Cerebellar nuclear complex (tissue), 1 donor: ENCODE measurements around the gene DMTF1.
"Not testable (repeated sequence)": the region's sequence is repeated elsewhere in the genome, so short reads cannot be mapped to it uniquely, and the experiment has no call there.

Experiments
- DNase-seq, 2 experiments: peaks; one replicate each; lab custom pipeline; 2025; lab: John Stamatoyannopoulos, UW

Gene DMTF1

GRCh38 chr7:87199700-87200450 lies 47.6 kb downstream of the DMTF1 start:
- no peak for DNase-seq

- DNase-seq, result no peak
Observed at GRCh38 chr7:87202208-87202607, 50.0 kb downstream of the DMTF1 start.

DNA sequence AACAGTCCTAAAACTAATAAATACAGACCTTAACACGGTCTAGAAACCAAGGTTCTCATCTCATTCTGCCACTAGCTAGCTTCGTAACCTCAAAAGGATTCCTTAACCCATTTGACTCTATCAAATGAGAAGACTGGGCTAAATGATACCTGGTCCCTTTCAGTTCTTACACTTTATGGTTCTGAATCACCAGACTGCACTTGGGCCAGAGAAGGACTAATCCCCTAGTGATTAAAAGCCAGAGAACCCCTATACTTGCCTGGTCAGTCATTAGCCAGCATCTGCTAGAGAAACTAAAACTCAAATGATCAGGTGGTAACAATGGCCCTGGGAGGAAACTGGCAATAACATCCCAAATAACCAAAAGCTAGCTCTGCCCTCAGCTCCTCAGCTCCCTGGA lies 50.5 kb downstream of the DMTF1 start:
- DNase-seq, result no peak

- not testable (repeated sequence) for DNase-seq
Observed at GRCh38 chr7:87203929-87204328, 51.7 kb downstream of the DMTF1 start.

DNA sequence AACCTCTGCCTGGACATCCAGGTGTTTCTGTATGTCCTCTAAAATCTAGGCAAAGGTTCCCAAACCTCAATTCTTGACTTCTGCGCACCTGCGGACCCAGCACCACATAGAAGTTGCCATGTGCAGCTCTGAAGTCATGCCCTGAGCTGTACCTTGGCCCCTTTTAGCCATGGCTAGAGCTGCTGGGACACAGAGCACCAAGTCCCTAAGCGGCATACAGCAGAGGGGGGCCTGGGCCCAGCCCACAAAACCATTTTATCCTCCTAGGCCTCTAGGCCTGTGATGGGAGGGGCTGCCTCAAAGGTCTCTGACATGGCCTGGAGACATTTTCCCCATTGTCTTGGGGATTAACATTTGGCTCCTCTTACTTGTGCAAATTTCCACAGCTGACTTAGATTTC lies 52.7 kb downstream of the DMTF1 start:
- DNase-seq, result no peak

DNA sequence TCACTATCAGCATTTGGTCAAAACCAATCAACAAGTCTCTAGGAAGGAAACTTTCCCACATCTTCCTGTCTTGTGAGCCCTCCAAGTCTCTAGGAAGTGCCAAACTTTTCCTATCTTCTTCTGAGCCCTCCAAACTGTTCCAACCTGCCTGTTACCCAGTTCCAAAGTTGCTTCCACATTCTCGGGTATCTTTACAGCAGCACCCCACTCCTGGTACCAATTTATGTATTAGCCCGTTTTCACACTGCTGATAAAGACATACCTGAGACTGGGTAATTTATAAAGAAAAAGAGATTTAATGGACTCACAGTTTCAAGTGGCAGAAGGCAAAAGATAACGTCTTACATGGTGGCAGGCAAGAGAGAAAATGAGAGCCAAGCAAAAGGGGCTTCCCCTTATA lies 53.4 kb downstream of the DMTF1 start:
- DNase-seq, result not testable (repeated sequence)

DNA sequence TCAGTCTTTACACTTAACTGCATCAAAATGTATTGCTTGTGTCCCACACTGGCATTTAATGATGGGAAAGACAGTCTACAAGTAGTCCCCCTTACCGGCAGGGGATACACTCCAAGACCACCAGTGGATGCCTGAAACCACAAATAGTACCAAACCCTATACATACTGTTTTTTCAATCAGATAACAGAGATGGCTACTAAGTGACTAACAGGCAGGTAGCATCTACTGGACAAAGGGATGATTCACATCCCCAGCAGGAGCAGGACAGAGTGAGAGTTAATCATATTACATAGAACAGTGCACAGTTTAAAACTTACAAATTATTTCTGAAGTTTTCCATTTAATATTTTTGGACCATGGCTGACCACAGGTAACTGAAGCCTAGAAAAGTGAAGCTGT lies 54.1 kb downstream of the DMTF1 start:
- DNase-seq, result no peak

- DNase-seq, result no peak
Observed at GRCh38 chr7:87209295-87209924, 57.2 kb downstream of the DMTF1 start.

- no peak for DNase-seq
Observed at GRCh38 chr7:87210506-87210905, 58.3 kb downstream of the DMTF1 start.

DNA sequence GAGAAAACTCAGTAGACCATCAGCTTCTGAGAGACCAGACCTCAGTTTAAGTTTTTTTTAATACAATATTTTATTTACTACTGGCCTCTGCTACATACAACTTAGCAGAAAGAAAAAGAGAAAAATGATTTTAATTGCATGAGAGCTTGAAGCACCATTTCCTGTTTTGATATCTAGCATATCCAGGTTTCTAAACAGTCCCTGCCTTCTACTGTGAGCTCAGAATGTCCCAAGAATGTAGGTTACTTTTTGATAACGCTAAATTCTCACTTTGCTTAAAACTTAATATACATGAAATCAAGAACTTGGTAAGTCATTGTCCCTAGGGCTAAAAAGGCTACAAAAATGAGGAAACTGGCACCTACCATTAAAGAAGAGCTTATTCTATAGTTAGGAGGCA lies 60.2 kb downstream of the DMTF1 start:
- DNase-seq, result no peak

DNA sequence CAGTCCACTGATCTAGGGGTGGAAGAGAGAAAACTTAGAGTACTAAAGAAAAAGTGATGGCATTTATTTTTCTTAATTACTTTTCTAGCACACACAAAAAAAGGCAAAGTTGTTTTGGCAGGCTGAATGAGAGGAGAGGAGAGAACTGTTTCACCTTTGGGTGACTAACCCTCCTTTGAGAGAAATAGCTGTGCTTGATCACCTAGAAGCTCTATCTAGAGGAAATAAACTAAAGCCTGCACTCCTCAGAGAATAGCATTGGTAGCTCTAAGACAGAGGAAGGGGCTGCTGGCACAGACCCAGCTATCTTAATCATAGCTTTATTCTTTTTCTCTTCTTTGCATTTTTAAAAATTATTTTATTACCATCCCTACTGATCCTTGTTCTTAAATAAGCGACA lies 61.0 kb downstream of the DMTF1 start:
- no peak for DNase-seq

DNA sequence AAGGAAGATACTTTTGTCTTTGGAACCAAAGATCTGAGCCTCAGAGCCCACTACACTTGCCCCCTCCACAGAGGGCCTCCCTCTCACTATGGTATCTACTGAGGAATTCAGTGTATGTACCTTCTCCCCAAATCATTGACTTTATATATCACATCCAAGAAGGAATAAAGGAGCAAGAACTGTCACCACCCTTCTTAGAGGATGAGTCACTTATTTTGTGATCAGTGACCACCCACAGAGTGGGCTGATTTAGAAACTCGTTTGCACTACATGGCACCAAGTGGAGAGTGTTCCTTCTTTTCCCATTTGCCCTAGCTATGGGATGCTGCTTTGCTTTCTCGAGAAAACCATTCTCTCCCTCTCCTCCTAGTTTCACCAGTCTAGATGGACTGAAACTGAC lies 61.6 kb downstream of the DMTF1 start:
- no peak for DNase-seq

DNA sequence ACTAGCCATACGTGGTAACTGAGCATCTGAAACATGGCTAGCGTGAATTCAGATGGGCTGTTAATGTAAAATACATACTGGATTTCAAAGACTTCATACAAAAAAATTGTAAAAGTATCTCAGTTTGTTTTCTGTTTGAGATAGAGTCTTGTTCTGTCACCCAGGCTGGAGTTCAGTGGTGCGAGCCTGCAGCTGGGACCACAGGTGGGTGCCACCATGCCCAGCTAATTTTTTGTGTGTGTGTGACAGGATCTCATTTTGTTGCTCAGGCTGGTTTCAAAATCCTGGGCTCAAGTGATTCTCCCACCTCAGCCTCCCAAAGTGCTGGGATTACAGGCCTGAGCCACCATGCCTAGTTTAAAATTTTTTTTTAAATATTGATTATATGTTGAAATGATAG lies 62.8 kb downstream of the DMTF1 start:
- no peak for DNase-seq

- no peak for DNase-seq
Observed at GRCh38 chr7:87216701-87217508, 64.7 kb downstream of the DMTF1 start.

DNA sequence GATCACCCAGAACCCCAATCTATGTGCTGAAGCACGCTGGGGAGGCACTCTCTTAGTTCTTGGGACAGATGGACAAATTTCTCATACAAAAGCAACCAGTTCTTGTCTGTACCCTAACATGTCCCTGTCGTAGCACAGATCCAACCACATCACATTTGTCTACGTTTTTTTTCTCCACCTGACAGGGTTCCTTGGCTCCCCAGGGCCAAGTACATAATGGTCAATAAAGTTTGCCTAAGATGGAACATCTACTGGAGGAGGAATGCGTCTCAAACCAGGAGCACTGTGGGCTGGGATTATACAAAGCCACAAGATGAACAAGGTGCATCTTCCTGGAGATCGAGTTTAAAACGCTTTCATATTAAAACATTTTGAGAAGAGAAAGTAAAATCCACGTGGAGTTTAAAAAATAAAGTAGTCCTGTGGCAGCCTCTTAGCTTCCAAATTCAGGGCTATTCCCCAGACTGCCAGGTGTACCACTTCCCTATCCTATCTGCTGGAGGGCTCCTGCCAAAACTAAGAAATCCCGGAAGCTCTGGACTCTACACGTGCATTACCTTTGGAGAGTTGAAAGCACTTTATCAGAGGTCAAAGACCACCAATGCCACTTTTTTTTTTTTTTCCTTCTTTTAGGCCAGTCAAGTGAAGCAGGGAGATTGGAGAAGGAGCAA lies 65.9 kb downstream of the DMTF1 start:
- DNase-seq, result no peak

DNA sequence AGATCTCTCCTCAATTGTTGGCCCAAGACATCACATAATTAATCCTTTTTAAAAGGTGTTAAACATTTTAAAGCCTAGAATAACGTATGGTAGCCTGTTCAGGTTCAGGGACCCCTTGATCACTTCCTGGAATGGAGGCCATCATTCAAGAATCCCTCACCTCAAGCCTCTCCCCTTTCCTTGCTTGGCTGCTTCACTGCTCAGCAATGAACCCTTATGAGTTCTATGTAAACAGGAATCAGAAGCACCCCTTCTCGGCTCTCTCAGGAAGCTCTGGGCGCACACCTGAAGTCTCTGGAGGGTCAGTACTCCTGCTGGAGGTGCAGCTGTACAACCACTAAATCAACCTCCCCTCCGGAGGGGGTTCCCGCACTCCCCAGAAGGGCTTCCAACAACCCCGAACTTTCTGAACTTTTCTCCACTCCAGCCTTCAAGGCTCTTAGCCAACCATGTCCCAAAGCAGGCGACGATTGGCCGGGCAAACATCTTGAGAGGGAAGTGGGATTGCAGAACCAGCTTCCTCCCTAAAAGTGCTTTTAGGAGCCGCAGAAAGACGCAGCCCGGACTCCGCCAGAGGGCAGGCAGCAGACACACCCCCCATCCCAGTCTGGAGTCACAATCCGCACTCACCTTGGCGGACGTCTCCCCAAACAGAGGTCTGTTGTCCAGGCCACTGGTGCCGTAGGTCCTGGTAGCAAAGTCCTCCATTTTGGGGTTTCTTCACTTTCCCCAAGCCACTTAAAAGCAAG lies 66.7 kb downstream of the DMTF1 start:
- DNase-seq, result no peak

DNA sequence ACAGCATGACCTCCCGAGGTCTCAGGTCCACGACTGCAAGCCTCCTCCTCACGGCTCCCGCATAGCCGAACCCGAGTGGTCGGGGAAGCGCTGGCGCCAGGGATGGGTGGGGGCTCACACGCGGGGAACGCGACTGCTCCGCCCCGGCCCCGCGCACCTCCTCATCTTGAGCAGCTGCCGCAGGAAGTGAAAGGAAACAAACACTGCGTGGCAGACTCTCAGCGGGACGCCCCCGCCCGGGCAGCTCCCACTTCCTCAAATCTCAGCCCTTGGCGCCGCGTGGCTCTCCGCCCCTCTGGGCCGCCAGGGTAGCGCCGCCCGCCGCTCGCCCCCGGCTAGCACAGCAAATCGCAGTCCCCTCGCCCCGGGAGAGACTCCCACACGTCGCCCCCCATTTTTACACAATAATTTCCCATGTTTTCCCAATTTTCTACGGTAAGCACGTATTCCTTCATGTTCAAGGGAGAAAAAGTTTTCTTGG lies 67.3 kb downstream of the DMTF1 start, which contains the start of gene TMEM243:
TSS of gene TMEM243 (minus strand) at position 188 of the 481 bp plus-strand sequence. CDS start 229 bp downstream, outside the sequence.
- no peak for DNase-seq

GRCh38 chr7:87220026-87220733 lies 67.9 kb downstream of the DMTF1 start:
- DNase-seq, result peak; percentile 18 to 53

- no peak for DNase-seq
Observed at GRCh38 chr7:87220734-87221215, 68.5 kb downstream of the DMTF1 start.

- no peak for DNase-seq
Observed at GRCh38 chr7:87223666-87224065, 71.4 kb downstream of the DMTF1 start.

DNA sequence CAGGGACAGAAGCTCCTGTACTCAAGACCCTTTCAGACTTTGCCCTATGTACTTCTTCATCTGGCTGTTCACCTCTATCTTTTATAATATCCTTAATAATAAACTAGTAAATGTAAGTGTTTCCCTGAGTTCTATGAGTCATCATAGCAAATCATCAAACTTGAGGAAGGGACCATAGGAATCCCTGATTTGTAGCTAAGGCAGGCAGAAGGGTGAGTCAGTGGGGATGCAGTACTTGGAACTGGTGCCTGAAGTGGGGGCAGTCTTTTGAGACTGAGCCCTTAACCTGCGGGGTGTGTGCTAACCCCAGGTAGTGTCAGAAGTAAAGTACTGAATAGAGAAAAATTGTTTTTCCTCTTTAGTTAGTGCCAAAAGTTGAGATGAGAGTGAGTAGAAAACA lies 73.4 kb downstream of the DMTF1 start:
- DNase-seq, result no peak
